H9 (cell line): ENCODE data around the gene ZNF346. TPM values are rescaled to one million over a fixed set of nuclear protein-coding genes. Genes with fewer than 3 reads are reported as not detected.

Experiments
- DNase-seq: peaks from one replicate; pipeline ENCODE4 v3.0.0-alpha.2; 2017
- H2AFZ ChIP-seq: one replicate; pipeline ENCODE4 v1.6.1; 2013; ENCODE audit warnings: mild to moderate bottlenecking, low read length, control low read depth, moderate library complexity
- H2AK5ac ChIP-seq: 2 replicates; pipeline ENCODE4 v1.6.1; 2013; ENCODE audit warnings: low read length, control low read depth, mixed read lengths; ENCODE audit not compliant: insufficient read length
- H2BK120ac ChIP-seq: one replicate; pipeline ENCODE4 v1.6.1; 2013; ENCODE audit warnings: low read depth, mild to moderate bottlenecking, low read length, control low read depth, inconsistent platforms; ENCODE audit not compliant: poor library complexity, severe bottlenecking
- H2BK12ac ChIP-seq: 2 replicates; pipeline ENCODE4 v1.6.1; 2013; ENCODE audit warnings: low read length, control low read depth, mixed read lengths, low read depth; ENCODE audit not compliant: insufficient read length
- H2BK15ac ChIP-seq: 2 replicates; pipeline ENCODE4 v1.6.1; 2013; ENCODE audit warnings: low read depth, low read length, control low read depth
- H2BK20ac ChIP-seq: one replicate; pipeline ENCODE4 v1.6.1; 2013; ENCODE audit warnings: low read depth, mild to moderate bottlenecking, low read length, control low read depth, inconsistent platforms; ENCODE audit not compliant: poor library complexity, severe bottlenecking
- H2BK5ac ChIP-seq: 2 replicates; pipeline ENCODE4 v1.6.1; 2013; ENCODE audit warnings: low read length, control low read depth, mixed read lengths; ENCODE audit not compliant: insufficient read length
- H3K14ac ChIP-seq: 2 replicates; pipeline ENCODE4 v1.6.1; 2013; ENCODE audit warnings: low read length, control low read depth; ENCODE audit not compliant: insufficient read depth
- H3K18ac ChIP-seq: 2 replicates; pipeline ENCODE4 v1.6.1; 2013; ENCODE audit warnings: low read depth, mild to moderate bottlenecking, mixed read lengths, low read length, control low read depth; ENCODE audit not compliant: insufficient read length
- H3K23ac ChIP-seq: 2 replicates; pipeline ENCODE4 v1.6.1; 2013; ENCODE audit warnings: low read length, control low read depth, mixed read lengths, low read depth; ENCODE audit not compliant: insufficient read length
- H3K23me2 ChIP-seq: 2 replicates; pipeline ENCODE4 v1.6.1; 2013; ENCODE audit warnings: low read depth, mild to moderate bottlenecking, mixed read lengths, low read length, control low read depth; ENCODE audit not compliant: insufficient read length, poor library complexity, severe bottlenecking
- H3K27ac ChIP-seq: 2 replicates; pipeline ENCODE4 v1.5.1; 2013; ENCODE audit warnings: low read length, control low read depth, mixed read lengths, low read depth; ENCODE audit not compliant: insufficient read length
- H3K27me3 ChIP-seq: 2 replicates; pipeline ENCODE4 v1.6.1; 2013; ENCODE audit warnings: low read length, control low read depth, inconsistent platforms; ENCODE audit not compliant: insufficient read depth
- H3K4ac ChIP-seq: 2 replicates; pipeline ENCODE4 v1.6.1; 2013; ENCODE audit warnings: low read depth, mild to moderate bottlenecking, control low read depth, inconsistent platforms, low read length, moderate library complexity
- H3K4me1 ChIP-seq: 2 replicates; pipeline ENCODE4 v1.6.1; 2013; ENCODE audit warnings: low read length, control low read depth, inconsistent platforms; ENCODE audit not compliant: insufficient read depth
- H3K4me2 ChIP-seq: 2 replicates; pipeline ENCODE4 v1.6.1; 2013; ENCODE audit warnings: low read length, control low read depth, mixed read lengths; ENCODE audit not compliant: insufficient read length, insufficient read depth
- H3K56ac ChIP-seq: 2 replicates; pipeline ENCODE4 v1.6.1; 2013; ENCODE audit warnings: low read depth, mild to moderate bottlenecking, mixed read lengths, low read length, control low read depth; ENCODE audit not compliant: insufficient read length
- H3K79me1 ChIP-seq: 2 replicates; pipeline ENCODE4 v1.6.1; 2013; ENCODE audit warnings: low read depth, mild to moderate bottlenecking, moderate library complexity, low read length, control low read depth, inconsistent platforms; ENCODE audit not compliant: insufficient read depth, poor library complexity, severe bottlenecking
- H3K79me2 ChIP-seq: 2 replicates; pipeline ENCODE4 v1.6.1; 2013; ENCODE audit warnings: low read length, control low read depth, inconsistent platforms; ENCODE audit not compliant: insufficient read depth
- H3K9ac ChIP-seq: 2 replicates; pipeline ENCODE4 v1.6.1; 2013; ENCODE audit warnings: low read length, control low read depth, mixed read lengths; ENCODE audit not compliant: insufficient read length; ENCODE audit errors: extremely low read depth
- H3K9me3 ChIP-seq: one replicate; pipeline ENCODE4 v1.6.1; 2013; ENCODE audit warnings: low read depth, low read length, inconsistent platforms; ENCODE audit not compliant: control insufficient read depth
- H3T11ph ChIP-seq: one replicate; pipeline ENCODE4 v1.6.1; 2013; ENCODE audit warnings: mild to moderate bottlenecking, low read length, control low read depth, inconsistent platforms
- H4K20me1 ChIP-seq: one replicate; pipeline ENCODE4 v1.6.1; 2013; ENCODE audit not compliant: control insufficient read depth, insufficient read length, insufficient read depth
- H4K5ac ChIP-seq: 2 replicates; pipeline ENCODE4 v1.6.1; 2013; ENCODE audit warnings: low read depth, mild to moderate bottlenecking, mixed read lengths, low read length, control low read depth; ENCODE audit not compliant: insufficient read length
- H4K8ac ChIP-seq: replicated peaks from 2 replicates; pipeline ENCODE4 v1.6.1; 2013; ENCODE audit warnings: low read length, control low read depth, mixed read lengths, low read depth; ENCODE audit not compliant: insufficient read length
- H4K91ac ChIP-seq: 2 replicates; pipeline ENCODE4 v1.6.1; 2013; ENCODE audit warnings: low read depth, mild to moderate bottlenecking, moderate library complexity, mixed read lengths, low read length, control low read depth; ENCODE audit not compliant: insufficient read length
- H3K27ac Mint-ChIP-seq, 3 experiments: 2 replicates in 2 of 3; 3 replicates in 1 of 3; pipeline ENCODE4 v1.8.0; 2020 to 2021; ENCODE audit warnings: mixed read lengths in 3 of 3, mild to moderate bottlenecking in 1 of 3, moderate library complexity in 1 of 3
- H3K27me3 Mint-ChIP-seq: 2 replicates; pipeline ENCODE4 v1.8.0; 2021; ENCODE audit warnings: low read depth, mild to moderate bottlenecking, moderate library complexity, mixed read lengths
- H3K36me3 Mint-ChIP-seq, 3 experiments: 2 replicates in 2 of 3; 3 replicates in 1 of 3; pipeline ENCODE4 v1.8.0; 2020 to 2021; ENCODE audit warnings: low read depth in 3 of 3, mixed read lengths in 3 of 3; ENCODE audit not compliant: insufficient read depth in 1 of 3
- H3K4me1 Mint-ChIP-seq, 2 experiments: 2 replicates each; pipeline ENCODE4 v1.8.0; 2020; ENCODE audit warnings: mixed read lengths in 2 of 2
- H3K4me3 Mint-ChIP-seq, 2 experiments: 2 replicates in 1 of 2; 3 replicates in 1 of 2; pipeline ENCODE4 v1.8.0; 2020 to 2021; ENCODE audit warnings: mild to moderate bottlenecking in 2 of 2, mixed read lengths in 2 of 2, moderate library complexity in 1 of 2
- H3K9me3 Mint-ChIP-seq, 2 experiments: 2 replicates in 1 of 2; 3 replicates in 1 of 2; pipeline ENCODE4 v1.8.0; 2020; ENCODE audit warnings: mild to moderate bottlenecking in 2 of 2, mixed read lengths in 2 of 2, moderate library complexity in 1 of 2
- WGBS: extraction: QIAGEN DNeasy Blood & Tissue Kit; methylation state at CpG from one replicate; pipeline ENCODE4 v1.1.7; 2013; ENCODE audit warnings: missing lambda C conversion rate, low lambda C conversion rate, mixed read lengths; ENCODE audit not compliant: insufficient read length; ENCODE audit errors: extremely low coverage; 5-methylcytosine and 5-hydroxymethylcytosine counted together
- total RNA-seq: library from RNA; stranded (reverse); gene quantifications from 2 replicates; pipeline ENCODE4 v1.2.1, GENCODE V29; 2021
- TF ChIP-seq, protein P1 (sequence below): fragments of 200-600 bp; sonication (generic); conservative IDR thresholded peaks from 3 replicates; pipeline ENCODE4 v1.8.0; 2021; ENCODE audit warnings: antibody characterized with exemption, mild to moderate bottlenecking

Gene ZNF346
- total RNA-seq, 1 experiment from 2014 or later, result 22.7 TPM

GRCh38 chr5:177067503-177067902 is 45.0 kb downstream of the ZNF346 start:
- no peak overlapping the region for H3K9ac ChIP-seq
- Mint-ChIP-seq H3K27me3 (no peaks in the 10 kb centered on the region), H3K27ac (no peak overlapping the region), H3K4me3 (no peak overlapping the region), H3K4me1 (peaks cover 4 to 9% of the 10 kb centered on the region in 2 experiments), H3K9me3 (no peaks in the 10 kb centered on the region), H3K36me3 (peaks cover 7 to 27% (median 11%) of the 10 kb centered on the region in 3 experiments; a peak in 6 of 7 replicates)
- no peak overlapping the region for H2BK15ac ChIP-seq
- H2AK5ac ChIP-seq, result no peak overlapping the region
- H2BK12ac ChIP-seq, result no peak overlapping the region
- H4K5ac ChIP-seq, result no peak overlapping the region
- no peak overlapping the region for H2BK5ac ChIP-seq
- DNase-seq, result no peak
- H3K18ac ChIP-seq, result no peak overlapping the region
- H3K23ac ChIP-seq, result no peak overlapping the region
- no peak overlapping the region for H4K91ac ChIP-seq
- H3K79me2 ChIP-seq, result no peaks in the 10 kb centered on the region
- no peak overlapping the region for H3K14ac ChIP-seq
- no peaks in the 10 kb centered on the region for H3K79me1 ChIP-seq
- H2BK120ac ChIP-seq, result no peak overlapping the region
- H4K20me1 ChIP-seq, result no peaks in the 10 kb centered on the region
- H2AFZ ChIP-seq, result no peak overlapping the region
- no peak overlapping the region for H4K8ac ChIP-seq
- no CpG with 5 or more reads among the region's 5 CpGs for WGBS
- H3K27ac ChIP-seq, result no peak overlapping the region
- no peaks in the 10 kb centered on the region for H3K23me2 ChIP-seq
- no peak overlapping the region for H2BK20ac ChIP-seq
- H3K4me2 ChIP-seq, result no peak overlapping the region
- no peak overlapping the region for H3K56ac ChIP-seq
- H3K27me3 ChIP-seq, result no peaks in the 10 kb centered on the region
- no peak overlapping the region for H3T11ph ChIP-seq
- TF ChIP-seq, protein P1, sequence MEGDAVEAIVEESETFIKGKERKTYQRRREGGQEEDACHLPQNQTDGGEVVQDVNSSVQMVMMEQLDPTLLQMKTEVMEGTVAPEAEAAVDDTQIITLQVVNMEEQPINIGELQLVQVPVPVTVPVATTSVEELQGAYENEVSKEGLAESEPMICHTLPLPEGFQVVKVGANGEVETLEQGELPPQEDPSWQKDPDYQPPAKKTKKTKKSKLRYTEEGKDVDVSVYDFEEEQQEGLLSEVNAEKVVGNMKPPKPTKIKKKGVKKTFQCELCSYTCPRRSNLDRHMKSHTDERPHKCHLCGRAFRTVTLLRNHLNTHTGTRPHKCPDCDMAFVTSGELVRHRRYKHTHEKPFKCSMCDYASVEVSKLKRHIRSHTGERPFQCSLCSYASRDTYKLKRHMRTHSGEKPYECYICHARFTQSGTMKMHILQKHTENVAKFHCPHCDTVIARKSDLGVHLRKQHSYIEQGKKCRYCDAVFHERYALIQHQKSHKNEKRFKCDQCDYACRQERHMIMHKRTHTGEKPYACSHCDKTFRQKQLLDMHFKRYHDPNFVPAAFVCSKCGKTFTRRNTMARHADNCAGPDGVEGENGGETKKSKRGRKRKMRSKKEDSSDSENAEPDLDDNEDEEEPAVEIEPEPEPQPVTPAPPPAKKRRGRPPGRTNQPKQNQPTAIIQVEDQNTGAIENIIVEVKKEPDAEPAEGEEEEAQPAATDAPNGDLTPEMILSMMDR, result no peak
- H3K4ac ChIP-seq, result no peak overlapping the region
- H3K4me1 ChIP-seq, result no peaks in the 10 kb centered on the region
- no peaks in the 10 kb centered on the region for H3K9me3 ChIP-seq
